Upper lobe of left lung (tissue), 6 donors: Measurements from ENCODE around the gene PCCA. TPM values are rescaled to one million over a fixed set of nuclear protein-coding genes. Genes with fewer than 3 reads are reported as not detected.

ENCODE experiments used
- ATAC-seq, 2 donors: fragments of 200-7000 bp; cut with Tn5 transposase; one replicate each; pipeline ENCODE4 v1.9.1; 2022; ENCODE audit warnings: mild to moderate bottlenecking in 2 of 2, moderate library complexity in 2 of 2; ENCODE audit not compliant: low FRiP score in 2 of 2
- DNase-seq, 2 donors: peaks; one replicate each; pipeline ENCODE4 v3.0.0-alpha.2; 2019 to 2020
- H3K27ac ChIP-seq, 4 donors: fragments of 200-600 bp; sonication (generic); one replicate each; pipeline ENCODE4 v1.5.1; 2016 to 2019
- H3K27me3 ChIP-seq, 4 donors: fragments of 200-600 bp; sonication (generic); one replicate each; pipeline ENCODE4 v1.5.1; 2017 to 2019
- H3K36me3 ChIP-seq, 4 donors: fragments of 200-600 bp; sonication (generic); one replicate each; pipeline ENCODE4 v1.5.1; 2016 to 2019
- H3K4me1 ChIP-seq, 4 donors: fragments of 200-600 bp; sonication (generic); one replicate each; pipeline ENCODE4 v1.5.1; 2018 to 2019
- H3K4me3 ChIP-seq, 4 donors: fragments of 200-600 bp; sonication (generic); one replicate each; pipeline ENCODE4 v1.5.1; 2017 to 2019; ENCODE audit warnings: mild to moderate bottlenecking in 2 of 4, moderate library complexity in 1 of 4
- H3K9me3 ChIP-seq, 4 donors: fragments of 200-600 bp; sonication (generic); one replicate each; pipeline ENCODE4 v1.5.1; 2018 to 2019
- EP300 ChIP-seq, 4 donors: sonication (generic); formaldehyde crosslinking; IDR thresholded peaks; one replicate each; pipeline ENCODE4 v1.5.1; 2017; ENCODE audit warnings: antibody characterized with exemption in 4 of 4, control low read depth in 2 of 4
- POLR2A ChIP-seq, 4 donors: fragments of 450-650 bp; IDR thresholded peaks; one replicate each; pipeline ENCODE4 v1.5.1; 2016 to 2017; ENCODE audit warnings: antibody characterized with exemption in 4 of 4, mild to moderate bottlenecking in 2 of 4
- POLR2AphosphoS5 ChIP-seq, 2 donors: sonication (generic); formaldehyde crosslinking; IDR thresholded peaks; one replicate each; pipeline ENCODE4 v1.5.1; 2017; ENCODE audit warnings: antibody characterized with exemption in 2 of 2
- WGBS, 2 donors: methylation state at CpG; one replicate each; pipeline ENCODE4 v1.1.5; 2017 to 2018; 5-methylcytosine and 5-hydroxymethylcytosine counted together
- total RNA-seq, 6 donors: library from RNA; depleted of rRNA in 4 of 6; stranded (reverse); fragments of >200 nt in 4 of 6; gene quantifications; one replicate each; pipeline versions ENCODE4 v1.1.0 to v1.2.1, GENCODE V29; 2016 to 2021
- TF ChIP-seq, protein P1 (sequence below), 6 experiments: fragments of 450-650 bp in 4 of 6; fragments of 200-600 bp in 2 of 6; sonication (generic) in 2 of 6; IDR thresholded peaks; one replicate each; pipeline ENCODE4 v1.5.1; 2016 to 2019; ENCODE audit warnings: antibody characterized with exemption in 6 of 6
- donor health status: DM: no; HTN: no; CAD: no; lungs with moderate emphysema.
- donor health status: DM: no; HTN: yes; CAD: no; lungs with severe emphysema.

PCCA gene
- total RNA-seq, 6 donors from 2014 or later = 23.1 to 43.4 (median 30.0) TPM

DNA sequence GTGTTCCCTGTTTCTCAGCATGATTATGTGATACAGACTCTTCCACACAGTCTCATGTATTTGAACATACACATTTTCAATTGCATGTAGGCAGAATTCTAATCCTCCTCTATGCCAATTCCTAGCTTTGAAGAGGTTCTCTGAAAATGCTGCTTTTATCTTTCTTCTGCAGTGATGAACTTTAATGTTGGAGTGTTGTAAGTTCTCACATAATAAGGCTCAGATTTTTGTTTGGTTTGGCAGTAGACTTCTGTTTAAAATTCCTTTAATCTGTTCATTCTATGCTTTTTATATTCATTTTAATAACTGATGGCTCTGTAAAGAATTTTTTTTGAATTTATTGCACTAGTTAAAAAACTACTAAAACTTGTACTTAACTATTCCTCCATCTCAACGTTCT lies 273.9 kb downstream of the PCCA start:
- Histone ChIP-seq H3K36me3 (no peaks in the 10 kb centered on the region), H3K9me3 (no peaks in the 10 kb centered on the region), H3K27me3 (no peaks in the 10 kb centered on the region), H3K4me1 (no peaks in the 10 kb centered on the region), H3K4me3 (no peak overlapping the region), H3K27ac (no peak overlapping the region)
- ATAC-seq (no peak), DNase-seq (no peak)
- WGBS, 2 donors = 65 to 73% methylated on average over 1 of the region's 1 CpG
- TF ChIP-seq POLR2AphosphoS5 (IDR thresholded peaks at IDR 0.05) (no peak), EP300 (IDR thresholded peaks at IDR 0.05) (no peak), POLR2A (IDR thresholded peaks at IDR 0.05) (no peak)
- TF ChIP-seq, protein P1, sequence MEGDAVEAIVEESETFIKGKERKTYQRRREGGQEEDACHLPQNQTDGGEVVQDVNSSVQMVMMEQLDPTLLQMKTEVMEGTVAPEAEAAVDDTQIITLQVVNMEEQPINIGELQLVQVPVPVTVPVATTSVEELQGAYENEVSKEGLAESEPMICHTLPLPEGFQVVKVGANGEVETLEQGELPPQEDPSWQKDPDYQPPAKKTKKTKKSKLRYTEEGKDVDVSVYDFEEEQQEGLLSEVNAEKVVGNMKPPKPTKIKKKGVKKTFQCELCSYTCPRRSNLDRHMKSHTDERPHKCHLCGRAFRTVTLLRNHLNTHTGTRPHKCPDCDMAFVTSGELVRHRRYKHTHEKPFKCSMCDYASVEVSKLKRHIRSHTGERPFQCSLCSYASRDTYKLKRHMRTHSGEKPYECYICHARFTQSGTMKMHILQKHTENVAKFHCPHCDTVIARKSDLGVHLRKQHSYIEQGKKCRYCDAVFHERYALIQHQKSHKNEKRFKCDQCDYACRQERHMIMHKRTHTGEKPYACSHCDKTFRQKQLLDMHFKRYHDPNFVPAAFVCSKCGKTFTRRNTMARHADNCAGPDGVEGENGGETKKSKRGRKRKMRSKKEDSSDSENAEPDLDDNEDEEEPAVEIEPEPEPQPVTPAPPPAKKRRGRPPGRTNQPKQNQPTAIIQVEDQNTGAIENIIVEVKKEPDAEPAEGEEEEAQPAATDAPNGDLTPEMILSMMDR (IDR thresholded peaks at IDR 0.05) = no peak

DNA sequence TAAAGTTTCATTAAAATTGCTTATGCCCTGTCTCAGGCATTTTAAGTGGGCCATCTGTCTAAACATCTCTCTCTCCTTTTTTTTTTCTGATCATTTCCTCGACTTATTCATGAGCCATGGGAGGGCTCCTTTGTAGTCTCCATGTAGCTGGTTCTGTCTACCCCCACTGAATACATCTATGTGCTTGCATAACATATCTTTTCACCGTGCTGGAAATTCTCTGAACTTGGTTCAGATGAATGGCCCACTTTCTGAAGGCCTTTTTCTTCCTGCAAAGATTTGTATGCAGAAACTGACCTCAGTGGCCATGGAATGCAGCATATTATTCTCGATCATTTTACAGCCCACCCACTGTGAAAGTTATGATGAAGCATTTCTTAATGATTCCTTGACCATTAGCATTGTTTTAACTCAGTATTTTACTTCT lies 274.4 kb downstream of the PCCA start:
- no peak for TF ChIP-seq POLR2AphosphoS5 (IDR thresholded peaks at IDR 0.05)
- TF ChIP-seq EP300 (IDR thresholded peaks at IDR 0.05) = no peak
- TF ChIP-seq, protein P1 (IDR thresholded peaks at IDR 0.05) = no peak
- no peak for TF ChIP-seq POLR2A (IDR thresholded peaks at IDR 0.05)
- no peaks in the 10 kb centered on the region for H3K4me1 ChIP-seq
- 63 to 66% methylated on average over 3 of the region's 3 CpGs for WGBS, 2 donors
- no peaks in the 10 kb centered on the region for H3K9me3 ChIP-seq
- no peaks in the 10 kb centered on the region for H3K36me3 ChIP-seq
- ATAC-seq (no peak), DNase-seq (no peak)
- no peak overlapping the region for H3K4me3 ChIP-seq
- H3K27ac ChIP-seq = no peak overlapping the region
- no peaks in the 10 kb centered on the region for H3K27me3 ChIP-seq

DNA sequence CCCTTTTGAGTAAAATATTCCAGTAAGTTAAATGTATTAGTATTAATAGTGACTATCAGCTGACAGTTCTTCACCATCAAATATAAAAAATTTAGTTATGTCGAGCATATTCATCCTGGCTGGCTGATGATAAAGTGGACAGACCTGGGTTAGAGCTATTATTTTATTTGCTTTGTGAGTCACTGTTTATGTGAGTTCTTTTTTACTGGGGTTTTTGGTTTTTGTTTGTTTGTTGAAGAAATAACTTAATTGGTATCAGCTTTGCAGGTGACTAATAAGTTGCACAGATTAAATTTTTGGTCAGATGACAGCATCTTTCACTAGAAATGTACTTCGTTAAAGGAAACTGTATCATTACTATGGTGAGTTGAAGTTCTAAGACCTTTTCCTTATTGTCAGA lies 275.0 kb downstream of the PCCA start:
- Histone ChIP-seq H3K36me3 (no peaks in the 10 kb centered on the region), H3K4me1 (no peaks in the 10 kb centered on the region), H3K9me3 (no peaks in the 10 kb centered on the region), H3K27ac (no peak overlapping the region), H3K27me3 (no peaks in the 10 kb centered on the region), H3K4me3 (no peak overlapping the region)
- TF ChIP-seq, protein P1 (IDR thresholded peaks at IDR 0.05) = no peak
- TF ChIP-seq POLR2A (IDR thresholded peaks at IDR 0.05) (no peak), EP300 (IDR thresholded peaks at IDR 0.05) (no peak), POLR2AphosphoS5 (IDR thresholded peaks at IDR 0.05) (no peak)
- 84% methylated on average over 2 of the region's 2 CpGs for WGBS, 2 donors
- ATAC-seq (no peak), DNase-seq (no peak)

DNA sequence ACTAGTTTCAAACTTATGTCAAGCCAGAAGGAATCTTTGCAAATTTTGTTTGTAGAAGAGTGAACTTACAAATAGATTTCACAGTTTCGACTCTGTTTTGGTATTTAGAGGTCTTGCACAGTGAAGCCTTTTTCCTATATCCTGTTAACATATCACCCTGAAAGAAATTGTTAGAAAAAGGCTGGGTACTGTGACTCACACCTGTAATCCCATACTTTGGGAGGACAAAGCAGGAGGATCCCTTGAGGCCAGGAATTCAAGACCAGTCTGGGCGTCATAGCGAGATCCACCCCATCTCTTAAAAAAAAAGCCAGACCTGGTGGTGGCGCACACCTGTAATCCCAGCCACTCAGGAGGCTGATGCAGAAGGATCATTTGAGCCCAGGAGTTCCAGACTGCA lies 275.7 kb downstream of the PCCA start:
- Histone ChIP-seq H3K36me3 (no peaks in the 10 kb centered on the region), H3K4me3 (no peak overlapping the region), H3K4me1 (no peaks in the 10 kb centered on the region), H3K27me3 (no peaks in the 10 kb centered on the region), H3K27ac (no peak overlapping the region), H3K9me3 (no peaks in the 10 kb centered on the region)
- ATAC-seq = no peak
- WGBS, 2 donors = 97 to 98% methylated on average over 4 of the region's 4 CpGs
- TF ChIP-seq, protein P1 (IDR thresholded peaks at IDR 0.05) = no peak
- TF ChIP-seq POLR2A (IDR thresholded peaks at IDR 0.05) = no peak
- no peak for TF ChIP-seq EP300 (IDR thresholded peaks at IDR 0.05)
- no peak for TF ChIP-seq POLR2AphosphoS5 (IDR thresholded peaks at IDR 0.05)
- DNase-seq = no peak

DNA sequence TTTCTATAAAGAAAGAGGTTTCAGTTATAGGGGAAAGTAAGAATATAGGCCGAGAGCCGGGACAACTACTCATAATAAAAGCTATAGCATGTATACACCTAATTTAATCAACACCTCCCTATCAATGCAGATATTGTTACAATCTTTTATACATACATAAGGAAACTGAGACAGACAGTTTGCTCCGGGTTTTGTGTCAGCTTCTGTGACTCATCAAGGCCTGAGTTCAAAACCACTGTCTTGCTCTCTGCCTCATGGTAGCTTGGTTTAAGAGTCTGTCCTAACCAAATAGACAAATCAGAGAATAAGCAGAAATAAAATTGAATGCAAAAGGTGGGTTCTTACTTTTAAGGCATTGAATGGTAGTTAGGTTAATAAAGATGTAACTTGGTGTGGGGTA lies 276.8 kb downstream of the PCCA start:
- Histone ChIP-seq H3K4me1 (no peaks in the 10 kb centered on the region), H3K9me3 (no peaks in the 10 kb centered on the region), H3K27ac (no peak overlapping the region), H3K4me3 (no peak overlapping the region), H3K36me3 (no peaks in the 10 kb centered on the region), H3K27me3 (no peaks in the 10 kb centered on the region)
- 78 to 89% methylated on average over 3 of the region's 3 CpGs for WGBS, 2 donors
- DNase-seq (no peak), ATAC-seq (no peak)
- TF ChIP-seq, protein P1 (IDR thresholded peaks at IDR 0.05) = no peak
- TF ChIP-seq EP300 (IDR thresholded peaks at IDR 0.05) (no peak), POLR2AphosphoS5 (IDR thresholded peaks at IDR 0.05) (no peak), POLR2A (IDR thresholded peaks at IDR 0.05) (no peak)
